ENCODE measurements around the gene HMHB1.

HMHB1 gene

GRCh38 chr5:143836161-143836725 lies 24.3 kb downstream of the HMHB1 start:
- no peaks in the 10 kb centered on the region for H3K27me3 ChIP-seq (ENCODE audit: insufficient read depth, low read length)
- no peaks in the 10 kb centered on the region for H3K36me3 ChIP-seq (ENCODE audit: insufficient read depth, low read length)
- no peaks in the 10 kb centered on the region for H3K9me3 ChIP-seq (ENCODE audit: insufficient read depth, low read depth, low read length)
- no peak overlapping the region for H3K27ac ChIP-seq (ENCODE audit: low read depth, low read length)
- H3K4me1 ChIP-seq (ENCODE audit: insufficient read depth, low read length): no peaks in the 10 kb centered on the region
- WGBS: 96% methylated on average over 2 of the region's 2 CpGs
- no peak overlapping the region for H3K4me3 ChIP-seq (ENCODE audit: low read length)
- no peak overlapping the region for H3K9ac ChIP-seq (ENCODE audit: low read depth, low read length)

- H3K9ac ChIP-seq (ENCODE audit: low read depth, low read length): no peak overlapping the region
- H3K4me1 ChIP-seq (ENCODE audit: insufficient read depth, low read length): no peaks in the 10 kb centered on the region
- H3K4me3 ChIP-seq (ENCODE audit: low read length): no peak overlapping the region
- H3K27ac ChIP-seq (ENCODE audit: low read depth, low read length): no peak overlapping the region
- no peaks in the 10 kb centered on the region for H3K36me3 ChIP-seq (ENCODE audit: insufficient read depth, low read length)
- H3K27me3 ChIP-seq (ENCODE audit: insufficient read depth, low read length): no peaks in the 10 kb centered on the region
- H3K9me3 ChIP-seq (ENCODE audit: insufficient read depth, low read depth, low read length): no peaks in the 10 kb centered on the region
- WGBS: 95% methylated on average over 5 of the region's 7 CpGs
Observed at GRCh38 chr5:143837306-143837848, 25.4 kb downstream of the HMHB1 start.

- H3K27me3 ChIP-seq (ENCODE audit: insufficient read depth, low read length): no peaks in the 10 kb centered on the region
- no peaks in the 10 kb centered on the region for H3K9me3 ChIP-seq (ENCODE audit: insufficient read depth, low read depth, low read length)
- no peak overlapping the region for H3K9ac ChIP-seq (ENCODE audit: low read depth, low read length)
- H3K27ac ChIP-seq (ENCODE audit: low read depth, low read length): no peak overlapping the region
- H3K4me1 ChIP-seq (ENCODE audit: insufficient read depth, low read length): no peaks in the 10 kb centered on the region
- H3K4me3 ChIP-seq (ENCODE audit: low read length): no peak overlapping the region
- no peaks in the 10 kb centered on the region for H3K36me3 ChIP-seq (ENCODE audit: insufficient read depth, low read length)
Observed at GRCh38 chr5:143841446-143841845, 29.5 kb downstream of the HMHB1 start.

- H3K27ac ChIP-seq (ENCODE audit: low read depth, low read length): no peak overlapping the region
- H3K9ac ChIP-seq (ENCODE audit: low read depth, low read length): no peak overlapping the region
- H3K9me3 ChIP-seq (ENCODE audit: insufficient read depth, low read depth, low read length): no peaks in the 10 kb centered on the region
- 94% methylated on average over 2 of the region's 2 CpGs for WGBS
- no peaks in the 10 kb centered on the region for H3K36me3 ChIP-seq (ENCODE audit: insufficient read depth, low read length)
- no peaks in the 10 kb centered on the region for H3K27me3 ChIP-seq (ENCODE audit: insufficient read depth, low read length)
- no peak overlapping the region for H3K4me3 ChIP-seq (ENCODE audit: low read length)
- H3K4me1 ChIP-seq (ENCODE audit: insufficient read depth, low read length): no peaks in the 10 kb centered on the region
Observed at GRCh38 chr5:143842920-143843319, 31.0 kb downstream of the HMHB1 start.

- Histone ChIP-seq H3K4me3 (ENCODE audit: low read length) (no peak overlapping the region), H3K4me1 (ENCODE audit: insufficient read depth, low read length) (no peaks in the 10 kb centered on the region), H3K36me3 (ENCODE audit: insufficient read depth, low read length) (no peaks in the 10 kb centered on the region), H3K9ac (ENCODE audit: low read depth, low read length) (no peak overlapping the region), H3K27me3 (ENCODE audit: insufficient read depth, low read length) (no peaks in the 10 kb centered on the region), H3K9me3 (ENCODE audit: insufficient read depth, low read depth, low read length) (no peaks in the 10 kb centered on the region), H3K27ac (ENCODE audit: low read depth, low read length) (no peak overlapping the region)
- WGBS: 94% methylated on average over 2 of the region's 2 CpGs
Observed at GRCh38 chr5:143843461-143843860, 31.5 kb downstream of the HMHB1 start.

GRCh38 chr5:143850050-143850683 lies 38.2 kb downstream of the HMHB1 start:
- Histone ChIP-seq H3K4me3 (ENCODE audit: low read length) (no peak overlapping the region), H3K27ac (ENCODE audit: low read depth, low read length) (no peak overlapping the region), H3K27me3 (ENCODE audit: insufficient read depth, low read length) (no peaks in the 10 kb centered on the region), H3K9ac (ENCODE audit: low read depth, low read length) (no peak overlapping the region), H3K36me3 (ENCODE audit: insufficient read depth, low read length) (no peaks in the 10 kb centered on the region), H3K4me1 (ENCODE audit: insufficient read depth, low read length) (no peaks in the 10 kb centered on the region), H3K9me3 (ENCODE audit: insufficient read depth, low read depth, low read length) (peaks cover 8% of the 10 kb centered on the region; the same call in 1 of the 2 replicates)
- 91% methylated on average over 3 of the region's 3 CpGs for WGBS

- no peaks in the 10 kb centered on the region for H3K27me3 ChIP-seq (ENCODE audit: insufficient read depth, low read length)
- H3K27ac ChIP-seq (ENCODE audit: low read depth, low read length): no peak overlapping the region
- H3K4me1 ChIP-seq (ENCODE audit: insufficient read depth, low read length): no peaks in the 10 kb centered on the region
- H3K9ac ChIP-seq (ENCODE audit: low read depth, low read length): no peak overlapping the region
- H3K9me3 ChIP-seq (ENCODE audit: insufficient read depth, low read depth, low read length): peaks cover 8% of the 10 kb centered on the region; the same call in 1 of the 2 replicates
- H3K4me3 ChIP-seq (ENCODE audit: low read length): no peak overlapping the region
- no peaks in the 10 kb centered on the region for H3K36me3 ChIP-seq (ENCODE audit: insufficient read depth, low read length)
Observed at GRCh38 chr5:143851383-143851782, 39.4 kb downstream of the HMHB1 start.

GRCh38 chr5:143860211-143860610 lies 48.2 kb downstream of the HMHB1 start:
- no peaks in the 10 kb centered on the region for H3K9me3 ChIP-seq (ENCODE audit: insufficient read depth, low read depth, low read length)
- WGBS: 91% methylated on average over 1 of the region's 1 CpG
- H3K27ac ChIP-seq (ENCODE audit: low read depth, low read length): no peak overlapping the region
- no peaks in the 10 kb centered on the region for H3K27me3 ChIP-seq (ENCODE audit: insufficient read depth, low read length)
- H3K9ac ChIP-seq (ENCODE audit: low read depth, low read length): no peak overlapping the region
- H3K4me3 ChIP-seq (ENCODE audit: low read length): no peak overlapping the region
- 0 out of 2 replicates have a peak, but pooled peaks cover 2% of the 10 kb centered on the region for H3K4me1 ChIP-seq (ENCODE audit: insufficient read depth, low read length)
- no peaks in the 10 kb centered on the region for H3K36me3 ChIP-seq (ENCODE audit: insufficient read depth, low read length)

GRCh38 chr5:143862271-143862670 lies 50.3 kb downstream of the HMHB1 start:
- Histone ChIP-seq H3K27me3 (ENCODE audit: insufficient read depth, low read length) (no peaks in the 10 kb centered on the region), H3K4me1 (ENCODE audit: insufficient read depth, low read length) (0 out of 2 replicates have a peak, but pooled peaks cover 8% of the 10 kb centered on the region), H3K9ac (ENCODE audit: low read depth, low read length) (no peak overlapping the region), H3K9me3 (ENCODE audit: insufficient read depth, low read depth, low read length) (no peaks in the 10 kb centered on the region), H3K36me3 (ENCODE audit: insufficient read depth, low read length) (no peaks in the 10 kb centered on the region), H3K4me3 (ENCODE audit: low read length) (no peak overlapping the region), H3K27ac (ENCODE audit: low read depth, low read length) (no peak overlapping the region)

- Histone ChIP-seq H3K27me3 (ENCODE audit: insufficient read depth, low read length) (no peaks in the 10 kb centered on the region), H3K4me3 (ENCODE audit: low read length) (no peak overlapping the region), H3K27ac (ENCODE audit: low read depth, low read length) (no peak overlapping the region), H3K4me1 (ENCODE audit: insufficient read depth, low read length) (peaks cover 12% of the 10 kb centered on the region; the same call in 1 of the 2 replicates), H3K36me3 (ENCODE audit: insufficient read depth, low read length) (no peaks in the 10 kb centered on the region), H3K9me3 (ENCODE audit: insufficient read depth, low read depth, low read length) (no peaks in the 10 kb centered on the region), H3K9ac (ENCODE audit: low read depth, low read length) (no peak overlapping the region)
- WGBS: 88% methylated on average over 7 of the region's 8 CpGs
Observed at GRCh38 chr5:143865426-143866025, 53.6 kb downstream of the HMHB1 start.
